ENCODE measurements around the gene AKAP13. TPM values are rescaled to one million over a fixed set of nuclear protein-coding genes. Genes with fewer than 3 reads are reported as not detected.
A peak's percentile ranks its signal among the peaks of the same experiment; 100 is the strongest.

Gene AKAP13
- total RNA-seq, 2 experiments from 2014 or later: 282 to 304 TPM

DNA sequence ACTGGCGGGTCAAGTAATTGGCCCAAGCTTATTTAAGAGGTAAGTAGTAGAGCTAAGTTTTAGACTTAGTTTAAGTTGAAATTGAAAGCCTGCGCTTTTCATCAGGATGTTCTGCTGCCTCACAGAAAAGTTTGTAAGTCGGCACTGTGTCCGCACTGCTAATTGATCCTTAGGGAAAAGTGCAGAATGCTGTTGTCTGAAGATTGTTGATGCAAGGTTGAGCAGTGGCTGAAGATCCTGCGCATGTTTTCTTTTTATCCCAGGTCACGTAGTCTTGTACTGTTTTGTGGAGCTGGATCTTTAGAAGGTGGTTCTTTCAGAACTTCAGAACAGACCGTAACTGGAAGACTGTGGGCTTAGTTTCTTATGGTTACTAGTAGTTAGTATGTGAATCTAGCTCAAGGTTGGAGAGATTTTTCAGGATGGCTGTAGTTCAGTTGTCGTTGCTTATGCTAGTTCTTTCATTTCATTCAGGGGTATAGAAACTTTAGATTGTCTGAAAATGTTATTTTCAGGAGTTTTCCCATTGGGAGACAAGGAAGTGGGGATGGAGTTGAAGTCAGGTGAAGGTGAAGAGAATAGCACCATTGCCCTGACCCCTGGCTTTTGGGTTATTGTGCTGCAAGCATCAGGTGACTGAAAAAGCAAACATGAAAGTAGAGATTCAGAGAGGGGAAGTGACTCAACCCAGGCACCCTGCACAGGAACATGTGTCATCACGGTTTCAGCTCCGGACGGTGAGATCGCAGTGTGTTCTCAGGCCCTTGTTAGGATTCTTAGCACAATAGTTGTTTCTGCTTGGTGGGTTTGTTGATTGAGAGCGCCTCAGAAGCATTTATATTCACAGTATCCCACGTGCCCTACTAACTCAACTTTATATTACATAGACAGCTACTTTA is 32.8 kb downstream of the AKAP13 start:
- Mint-ChIP-seq H3K36me3 (ENCODE audit: low read depth) (peaks cover 3% of the 10 kb centered on the region), H3K27me3 (no peaks in the 10 kb centered on the region), H3K4me3 (peak overlapping the region; percentile 52), H3K9me3 (no peaks in the 10 kb centered on the region), H3K27ac (peak overlapping the region; percentile 82), H3K4me1 (ENCODE audit: low read depth) (peaks cover 64% of the 10 kb centered on the region)
- no peaks in the 10 kb centered on the region for H3K9me3 ChIP-seq (ENCODE audit: control insufficient read depth in 1 of 2, insufficient read depth in 1 of 2, low read length in 2 of 2)
- H3K36me3 ChIP-seq (ENCODE audit: insufficient read depth, low read length): no peaks in the 10 kb centered on the region
- H3K4me3 ChIP-seq (ENCODE audit: low read length): no peak overlapping the region
- peak overlapping the region; percentile 51 to 68 for H3K27ac ChIP-seq (ENCODE audit: low read depth in 1 of 2, low read length in 2 of 2)
- POLR2A ChIA-PET: interaction anchor here (0.6 to 5.4 kb wide), 10 partner anchors 9 to 432 kb away, joined by 3 to 48 read pairs (median 4); partner anchors contain the start of gene AKAP13
- CTCF ChIA-PET: interaction anchor here (0.6 to 6.5 kb wide), 10 partner anchors 8 to 354 kb away, joined by 3 to 55 read pairs (median 5); no protein-coding TSS in a partner anchor
- no peak for TF ChIP-seq CTCF (IDR thresholded peaks at IDR 0.05)
- peaks cover 14% of the 10 kb centered on the region for H3K4me1 ChIP-seq (ENCODE audit: insufficient read depth, low read length)
- intact Hi-C loops (cut with DNase I, micrococcal nuclease): loop anchor here in 1 of 2 experiments (2.0 to 10.0 kb wide), 2 partner anchors 32 to 78 kb away; partner anchors contain the start of gene AKAP13
- DNase-seq (peak; percentile 45 to 89 (median 66)), ATAC-seq (ENCODE audit: poor library complexity) (peak; percentile 96)
- no peaks in the 10 kb centered on the region for H3K27me3 ChIP-seq (ENCODE audit: control insufficient read depth in 1 of 2, insufficient read depth in 2 of 2, low read length in 2 of 2)

DNA sequence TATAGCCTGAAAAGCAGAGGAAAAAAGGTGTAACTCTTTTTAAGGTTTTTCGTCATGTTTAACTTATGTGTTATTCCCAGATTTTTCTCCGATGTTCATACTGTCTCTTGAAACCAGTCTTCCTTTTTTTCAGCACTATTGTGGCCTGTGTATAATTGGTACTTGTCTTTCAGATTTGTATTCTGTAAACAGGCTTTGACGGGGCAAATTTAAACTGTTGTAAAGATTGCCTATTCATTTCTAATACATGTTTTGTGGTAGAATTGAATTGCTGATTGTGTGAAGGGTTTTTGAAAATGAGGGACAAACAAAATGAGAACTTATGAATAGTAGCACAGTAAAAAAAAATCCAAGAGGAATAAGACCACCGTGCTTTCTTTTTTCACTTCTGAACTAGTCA is 33.6 kb downstream of the AKAP13 start:
- ChIA-PET CTCF (interaction anchor here (0.6 to 6.5 kb wide), 15 partner anchors 9 to 124 kb away, joined by 3 to 55 read pairs (median 4); no protein-coding TSS in a partner anchor), POLR2A (interaction anchor here (0.6 to 5.4 kb wide), 9 partner anchors 9 to 433 kb away, joined by 3 to 48 read pairs (median 5); partner anchors contain the start of gene AKAP13)
- intact Hi-C loops (cut with DNase I, micrococcal nuclease): loop anchor here (1.0 to 10.0 kb wide), 3 partner anchors 79 to 118 kb away; no protein-coding TSS in a partner anchor
- Mint-ChIP-seq H3K9me3 (no peaks in the 10 kb centered on the region), H3K4me3 (peak overlapping the region; percentile 27), H3K36me3 (ENCODE audit: low read depth) (peaks cover 3% of the 10 kb centered on the region), H3K27ac (peak overlapping the region; percentile 82), H3K4me1 (ENCODE audit: low read depth) (peaks cover 65% of the 10 kb centered on the region), H3K27me3 (no peaks in the 10 kb centered on the region)
- ATAC-seq (ENCODE audit: poor library complexity) (no peak), DNase-seq (no peak)
- H3K36me3 ChIP-seq (ENCODE audit: insufficient read depth, low read length): no peaks in the 10 kb centered on the region
- peak overlapping the region in 1 of 2 donors; percentile 19 for H3K27ac ChIP-seq (ENCODE audit: low read depth in 1 of 2, low read length in 2 of 2)
- H3K9me3 ChIP-seq (ENCODE audit: control insufficient read depth in 1 of 2, insufficient read depth in 1 of 2, low read length in 2 of 2): no peaks in the 10 kb centered on the region
- no peak for TF ChIP-seq CTCF (IDR thresholded peaks at IDR 0.05)
- H3K4me3 ChIP-seq (ENCODE audit: low read length): no peak overlapping the region
- no peaks in the 10 kb centered on the region for H3K27me3 ChIP-seq (ENCODE audit: control insufficient read depth in 1 of 2, insufficient read depth in 2 of 2, low read length in 2 of 2)
- H3K4me1 ChIP-seq (ENCODE audit: insufficient read depth, low read length): peaks cover 13% of the 10 kb centered on the region

DNA sequence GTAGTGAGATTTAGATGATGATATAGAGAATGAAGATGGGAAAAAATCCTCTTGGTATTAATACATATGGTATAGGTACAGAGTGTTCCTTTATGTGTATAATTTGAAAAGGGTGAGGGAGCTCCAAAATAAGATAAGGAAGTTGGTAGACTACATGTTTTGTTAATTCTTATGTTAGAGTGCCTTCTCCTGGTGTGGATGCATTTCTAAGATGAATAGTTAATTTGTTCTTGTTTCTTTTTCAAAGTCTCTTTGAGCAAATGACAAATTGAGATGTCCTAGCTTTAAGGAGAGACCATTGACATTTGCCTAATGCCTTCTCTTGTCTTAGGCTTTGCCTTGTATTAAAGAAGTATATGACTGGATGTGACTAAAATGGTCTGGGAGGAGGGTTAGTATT is 34.1 kb downstream of the AKAP13 start:
- POLR2A ChIA-PET: interaction anchor here (1.6 to 5.4 kb wide), 5 partner anchors 11 to 118 kb away, joined by 5 to 48 read pairs (median 18); partner anchors contain the start of gene AKAP13
- Mint-ChIP-seq H3K27ac (peak overlapping the region; percentile 82), H3K36me3 (ENCODE audit: low read depth) (peaks cover 3% of the 10 kb centered on the region), H3K4me1 (ENCODE audit: low read depth) (peaks cover 70% of the 10 kb centered on the region), H3K9me3 (no peaks in the 10 kb centered on the region), H3K27me3 (no peaks in the 10 kb centered on the region), H3K4me3 (peak overlapping the region; percentile 27)
- DNase-seq (peak in 3 of 14 experiments; percentile 56 to 67 (median 63)), ATAC-seq (ENCODE audit: poor library complexity) (peak; percentile 18)
- Histone ChIP-seq H3K36me3 (ENCODE audit: insufficient read depth, low read length) (no peaks in the 10 kb centered on the region), H3K4me1 (ENCODE audit: insufficient read depth, low read length) (peaks cover 10% of the 10 kb centered on the region), H3K4me3 (ENCODE audit: low read length) (no peak overlapping the region), H3K27ac (ENCODE audit: low read depth in 1 of 2, low read length in 2 of 2) (no peak overlapping the region), H3K27me3 (ENCODE audit: control insufficient read depth in 1 of 2, insufficient read depth in 2 of 2, low read length in 2 of 2) (no peaks in the 10 kb centered on the region), H3K9me3 (ENCODE audit: control insufficient read depth in 1 of 2, insufficient read depth in 1 of 2, low read length in 2 of 2) (no peaks in the 10 kb centered on the region)
- CTCF ChIA-PET: interaction anchor here (0.6 to 6.5 kb wide), 12 partner anchors 32 to 124 kb away, joined by 3 to 55 read pairs (median 3); no protein-coding TSS in a partner anchor
- intact Hi-C loops (cut with DNase I, micrococcal nuclease): loop anchor here (1.0 to 10.0 kb wide), 3 partner anchors 80 to 118 kb away; no protein-coding TSS in a partner anchor
- TF ChIP-seq CTCF (IDR thresholded peaks at IDR 0.05): peak; percentile 53
